IMR-90 (cell line): ENCODE data around the gene MORF4L1.

Experiments
- BHLHE40 ChIP-seq: fragments of 150-350 bp; IDR thresholded peaks from 2 replicates; pipeline ENCODE4 v1.6.1; 2016; ENCODE audit warnings: mild to moderate bottlenecking, low read depth, low read length
- CEBPB ChIP-seq: IDR thresholded peaks from 2 replicates; pipeline ENCODE4 v1.6.1; 2012; ENCODE audit warnings: low read depth, low read length, improper control_type of control experiment
- CTCF ChIP-seq: conservative IDR thresholded peaks from 2 replicates; pipeline ENCODE4 v1.5.1; 2012; ENCODE audit warnings: mild to moderate bottlenecking, low read depth, low read length, improper control_type of control experiment
- MAFK ChIP-seq: IDR thresholded peaks from 2 replicates; pipeline ENCODE4 v1.6.1; 2012; ENCODE audit warnings: low read depth, low read length, improper control_type of control experiment
- POLR2A ChIP-seq: IDR thresholded peaks from 2 replicates; pipeline ENCODE4 v1.6.1; 2012; ENCODE audit warnings: mild to moderate bottlenecking, low read depth, low read length
- RAD21 ChIP-seq: IDR thresholded peaks from 2 replicates; pipeline ENCODE4 v1.6.1; 2012; ENCODE audit warnings: low read length, improper control_type of control experiment
- RFX5 ChIP-seq: IDR thresholded peaks from 2 replicates; pipeline ENCODE4 v1.8.0; 2012; ENCODE audit warnings: low read depth, mild to moderate bottlenecking, low read length, moderate library complexity

GRCh38 chr15:78931439-78932257, 59.0 kb downstream of the MORF4L1 start:
- TF ChIP-seq CTCF (no peak), CEBPB (no peak), RFX5 (no peak), POLR2A (no peak), BHLHE40 (no peak), MAFK (no peak), RAD21 (no peak)
